ENCODE data around the gene PTRHD1. TPM values are rescaled to one million over a fixed set of nuclear protein-coding genes. Genes with fewer than 3 reads are reported as not detected.

Gene PTRHD1
- total and polyA plus RNA-seq, 2 donors: 25.3 to 44.0 TPM

Other genes with a start within 250 kb of the PTRHD1 start
- 15.1 TPM for gene CENPO, start within 50 bp of the PTRHD1 start, total RNA-seq
- gene CENPO, start within 50 bp of the PTRHD1 start, polyA plus RNA-seq: 2.5 TPM
- 17.1 TPM for gene ADCY3, start 126.8 kb upstream of the PTRHD1 start, total RNA-seq
- 37.1 TPM for gene ADCY3, start 126.8 kb upstream of the PTRHD1 start, polyA plus RNA-seq
- 4.9 TPM for gene DNAJC27, start 178.6 kb upstream of the PTRHD1 start, total RNA-seq
- gene DNAJC27, start 178.6 kb upstream of the PTRHD1 start, polyA plus RNA-seq: 5.2 TPM
- gene EFR3B, start 248.7 kb upstream of the PTRHD1 start, total RNA-seq: 0.33 TPM
- 0.18 TPM for gene EFR3B, start 248.7 kb upstream of the PTRHD1 start, polyA plus RNA-seq